Left cardiac atrium (tissue), 4 donors: ENCODE results near the gene IFI16. TPM values are rescaled to one million over a fixed set of nuclear protein-coding genes. Genes with fewer than 3 reads are reported as not detected.
A peak's percentile ranks its signal among the peaks of the same experiment; 100 is the strongest.
"Not testable (repeated sequence)": the region's sequence is repeated elsewhere in the genome, so short reads cannot be mapped to it uniquely, and the experiment has no call there.

ENCODE experiments used
- ATAC-seq, 2 donors: fragments of 200-7000 bp; cut with Tn5 transposase; one replicate each; pipeline ENCODE4 v1.9.1; 2020; ENCODE audit warnings: mild to moderate bottlenecking in 2 of 2, moderate library complexity in 2 of 2
- DNase-seq: peaks from one replicate; pipeline ENCODE4 v3.0.0-alpha.2; 2020
- intact Hi-C, 2 donors: fragments of 100-400 bp; cut with DNase I; formaldehyde crosslinking; loops; one replicate each; pipeline versions ENCODE4 v1.14.1 to v1.15.1; 2022 to 2023
- total RNA-seq, 2 donors: library from RNA; stranded (reverse); fragmentation: NEBNext Ultra II Directional; extraction: Animal tissue kit (Norgen Biotek cat#: 25700); gene quantifications; one replicate each; pipeline ENCODE4 v1.2.1, GENCODE V29; 2021
- donor health status: DM: no; HTN: yes; CAD: no.
- donor health status: DM: no; HTN: yes; CAD: no; lungs with severe emphysema.
- donor health status: DM: yes; HTN: yes; CAD: no.
- donor health status: Dilated cardiomyopathy.

Gene IFI16
- total RNA-seq, 2 donors from 2014 or later: 43.7 to 67.7 TPM

DNA sequence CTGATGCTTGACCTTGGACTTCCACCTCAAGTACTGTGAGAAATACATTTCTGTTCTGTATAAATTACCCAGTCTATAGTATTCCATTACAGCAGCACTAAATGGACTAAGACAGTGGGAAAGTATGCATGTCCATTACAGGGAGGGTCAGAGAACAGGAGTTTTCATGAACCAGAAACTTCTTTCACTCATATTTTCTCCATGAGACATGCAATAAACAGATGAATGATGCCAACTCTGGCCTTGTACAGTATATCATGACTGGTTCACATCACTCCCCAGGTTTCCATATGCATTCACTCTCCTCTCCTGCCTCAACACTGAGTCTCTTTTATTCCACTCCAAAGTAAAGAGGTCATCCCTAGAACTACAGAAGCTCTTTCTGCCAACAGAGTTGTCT lies 4.5 kb upstream of the IFI16 start:
- intact Hi-C loops: no loop called here
- no peak for ATAC-seq
- DNase-seq: no peak

DNA sequence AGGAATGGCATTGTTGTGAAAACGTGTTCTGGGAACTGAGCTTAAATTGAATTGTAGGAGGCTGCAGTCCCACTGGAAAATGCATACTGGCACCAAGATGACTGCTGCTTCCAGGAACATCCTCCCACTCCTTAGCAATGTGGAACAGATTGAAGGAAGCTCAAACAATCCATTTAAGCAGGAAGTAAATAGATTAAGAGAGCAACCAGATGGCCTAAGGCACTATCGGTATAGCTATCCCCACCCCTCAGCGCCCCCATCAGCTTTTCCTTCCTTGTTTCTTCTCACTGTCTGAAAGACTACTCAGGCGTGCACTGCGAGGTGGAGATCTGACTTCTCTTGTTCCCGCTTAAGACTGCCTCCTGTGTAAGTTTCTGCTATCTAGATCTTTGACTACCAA lies 4.0 kb upstream of the IFI16 start:
- ATAC-seq: peak; percentile 4 to 27
- intact Hi-C loops: no loop called here
- peak; percentile 50 for DNase-seq

DNA sequence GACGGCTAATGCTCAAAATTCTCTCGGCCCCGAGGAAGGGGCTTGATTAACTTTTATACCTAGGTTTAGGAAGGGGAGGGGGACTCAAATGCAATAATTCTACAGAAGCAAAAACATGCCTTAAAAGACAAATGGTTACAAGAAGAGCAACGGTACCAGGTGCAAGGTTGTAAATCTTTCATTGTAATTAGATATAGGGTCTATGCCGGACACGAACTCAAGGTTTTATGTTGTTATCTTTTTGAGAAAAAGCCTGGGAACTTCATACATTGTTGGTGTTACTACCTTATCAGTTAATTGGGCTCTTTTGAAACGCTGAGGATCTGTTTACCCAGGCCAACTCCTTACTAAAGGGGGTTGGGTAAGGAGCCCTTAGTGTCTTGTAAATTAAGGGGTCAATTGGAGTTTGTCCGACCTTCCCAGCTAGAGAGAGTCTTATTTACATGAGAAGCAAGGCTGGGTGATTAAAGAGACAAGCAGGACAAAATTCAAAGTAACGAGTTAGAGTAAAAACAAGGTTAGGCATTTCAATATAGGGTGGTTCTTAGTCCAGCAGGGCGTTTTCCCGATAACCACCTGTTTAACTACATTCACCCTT lies 3.4 kb upstream of the IFI16 start:
- DNase-seq, intact Hi-C loops, ATAC-seq: not testable (repeated sequence)

DNA sequence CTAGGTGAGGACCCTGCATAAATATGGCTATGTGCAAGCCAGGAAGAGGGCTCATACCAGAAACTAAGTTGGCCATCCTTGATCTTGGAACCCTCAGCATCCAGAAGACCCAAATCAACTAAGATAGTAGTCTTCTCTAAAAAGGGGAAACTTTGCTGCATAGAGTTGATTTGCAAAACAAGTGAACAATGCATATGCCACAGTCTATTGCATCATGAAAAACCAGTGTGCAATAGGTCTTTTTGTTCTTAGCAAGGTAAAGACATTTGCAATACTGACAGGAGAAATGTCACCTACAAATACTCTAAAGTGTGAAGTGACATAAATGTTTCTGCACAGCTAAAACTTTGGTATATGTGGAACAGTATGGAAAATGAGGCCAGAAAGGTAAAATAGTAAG lies 2.0 kb upstream of the IFI16 start:
- DNase-seq (no peak), ATAC-seq (no peak)
- intact Hi-C loops: no loop called here

DNA sequence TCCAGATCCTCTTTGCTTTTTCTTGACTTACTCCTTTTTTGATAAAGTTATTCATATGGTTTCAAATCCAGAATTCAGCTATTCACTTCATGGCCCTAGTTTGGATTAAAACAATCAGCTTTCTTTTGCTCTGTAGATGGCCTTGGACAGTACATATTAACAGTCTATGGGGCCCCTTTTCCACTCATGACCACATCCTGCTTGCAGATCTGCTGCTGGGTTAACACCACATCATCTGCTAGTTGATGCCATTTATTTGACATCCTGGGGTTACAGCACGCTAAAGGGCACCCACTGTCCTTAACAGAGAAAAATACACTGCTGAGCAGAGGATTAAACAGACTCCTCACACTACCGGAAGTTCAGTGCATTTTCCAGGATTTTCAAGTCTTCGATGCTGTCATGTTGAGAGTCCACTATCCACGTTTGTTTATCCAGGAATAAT lies 941 bp upstream of the IFI16 start:
- DNase-seq (no peak), ATAC-seq (peak; percentile 12 to 39)
- intact Hi-C loops: no loop called here

DNA sequence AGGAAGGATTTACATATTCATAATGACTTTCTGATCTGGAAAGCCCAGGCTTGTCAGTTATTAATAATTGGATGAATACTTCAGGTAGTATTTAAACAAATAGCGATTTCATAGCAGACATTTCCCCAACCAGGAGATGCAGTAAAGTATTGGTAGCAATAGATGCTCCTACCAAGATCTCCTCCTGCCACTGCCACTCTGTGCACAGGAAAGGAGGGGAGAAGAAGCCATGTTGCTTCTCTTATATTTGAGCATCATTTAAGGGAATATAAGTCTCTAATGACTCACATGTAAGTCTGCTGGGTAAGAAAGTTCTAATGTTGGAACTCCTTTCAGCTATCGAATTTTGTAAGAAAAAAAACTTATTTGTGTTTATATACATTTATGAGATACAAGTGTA lies 420 bp upstream of the IFI16 start:
- intact Hi-C loops: no loop called here
- no peak for DNase-seq
- peak in 1 of 2 donors; percentile 9 for ATAC-seq

DNA sequence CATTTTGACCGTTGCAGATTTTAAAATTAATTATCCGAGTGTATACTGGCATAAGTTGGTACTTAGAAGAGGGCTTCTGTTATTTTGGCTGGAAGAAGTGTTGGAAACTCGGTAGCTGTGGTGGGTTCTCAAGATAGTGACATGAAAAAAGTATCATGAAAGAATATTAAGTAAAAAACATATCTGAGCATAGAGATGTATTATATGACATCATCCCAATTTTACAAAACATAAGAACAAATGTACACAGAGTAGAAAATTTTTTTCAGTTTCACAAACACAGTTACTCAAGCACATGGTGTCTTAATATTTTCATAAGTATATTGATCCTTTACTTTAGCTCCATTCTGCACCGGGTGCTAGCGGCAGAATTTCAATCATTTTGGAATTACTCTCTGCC lies 684 bp downstream of the IFI16 start:
- DNase-seq (no peak), ATAC-seq (no peak)
- intact Hi-C loops: no loop called here

DNA sequence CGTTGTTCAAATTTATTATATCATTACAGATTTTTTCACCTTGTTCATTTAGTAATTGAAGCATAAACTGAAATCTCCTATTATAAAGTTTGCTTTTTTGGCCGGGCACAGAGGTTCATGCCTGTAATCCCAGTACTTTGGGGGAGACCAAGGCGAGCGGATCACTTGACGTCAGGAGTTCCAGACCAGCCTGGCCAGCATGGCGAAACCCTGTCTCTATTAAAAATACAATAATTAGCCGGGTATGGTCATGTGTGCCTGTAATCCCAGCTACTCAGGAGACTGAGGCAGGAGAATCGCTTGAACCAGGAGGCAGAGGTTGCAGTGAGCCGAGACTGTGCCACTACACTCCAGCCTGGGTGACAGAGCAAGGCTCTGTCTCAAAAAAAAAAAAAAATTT lies 1.3 kb downstream of the IFI16 start:
- intact Hi-C loops, ATAC-seq, DNase-seq: not testable (repeated sequence)

DNA sequence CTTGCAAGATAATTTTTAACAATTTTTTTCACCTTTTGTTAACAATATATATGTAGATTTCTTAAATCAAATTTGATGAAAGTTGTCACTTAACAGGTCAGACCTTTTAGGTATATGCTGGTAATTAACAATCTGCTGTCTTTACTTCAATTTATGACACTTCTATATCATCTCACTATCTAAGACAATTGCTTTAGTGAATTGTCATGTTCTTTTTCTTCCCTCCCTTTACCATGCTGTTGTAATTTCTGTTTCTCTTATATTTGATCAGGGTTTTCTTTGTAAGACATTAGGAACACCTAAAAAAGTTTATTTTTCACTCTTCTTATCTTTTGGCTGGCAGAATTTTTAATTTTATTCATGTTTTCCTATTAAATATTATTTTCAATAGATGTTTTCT lies 2.0 kb downstream of the IFI16 start:
- intact Hi-C loops: no loop called here
- ATAC-seq: no peak
- DNase-seq: no peak

DNA sequence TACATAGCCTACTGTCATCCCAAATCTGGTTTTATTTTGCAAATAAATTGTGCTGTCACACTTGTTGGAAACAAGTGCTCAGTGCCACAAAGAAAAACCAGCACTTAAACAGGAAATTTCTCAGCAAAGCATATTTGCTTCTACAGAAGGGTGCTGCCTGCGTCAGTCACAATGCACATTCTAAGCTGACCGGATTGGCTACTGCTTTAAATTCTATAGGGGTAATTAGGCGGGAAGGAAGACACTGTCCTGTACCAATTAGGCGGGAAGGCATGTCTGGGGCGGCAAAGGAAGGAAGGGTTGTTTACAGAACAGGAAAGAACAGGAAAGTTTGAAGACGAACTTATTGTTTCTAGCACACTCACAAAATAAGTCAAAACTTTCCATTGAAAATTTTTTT lies 2.8 kb downstream of the IFI16 start:
- no peak for DNase-seq
- ATAC-seq: peak in 1 of 2 donors; percentile 5
- intact Hi-C loops: no loop called here

DNA sequence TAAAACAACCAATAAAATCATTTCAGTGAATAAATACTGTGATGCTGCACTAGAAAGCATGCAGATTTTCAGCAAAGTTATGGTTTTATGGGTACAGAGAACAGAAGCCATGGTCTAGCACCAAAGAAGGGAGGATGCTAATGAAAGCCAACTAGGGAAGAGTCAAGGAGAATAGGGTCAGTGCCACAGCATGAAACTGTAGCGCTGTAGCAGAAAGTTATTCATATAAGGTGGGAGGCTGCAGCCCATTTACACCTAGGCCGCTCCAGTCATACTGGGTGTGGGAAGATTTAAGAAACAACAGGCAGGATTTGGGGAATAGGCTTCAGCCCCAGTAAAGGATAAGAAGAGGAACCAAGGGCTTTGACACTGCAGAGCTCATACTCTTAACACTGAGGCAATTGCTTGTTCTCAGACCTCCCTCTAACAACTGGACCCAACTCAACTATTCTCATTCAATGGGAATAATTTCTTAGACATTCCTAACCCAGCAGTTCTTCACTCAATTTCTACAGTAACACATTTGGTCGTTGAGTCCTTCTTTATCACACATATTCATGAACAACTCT lies 4.4 kb downstream of the IFI16 start:
- DNase-seq (no peak), ATAC-seq (no peak)
- intact Hi-C loops: no loop called here

DNA sequence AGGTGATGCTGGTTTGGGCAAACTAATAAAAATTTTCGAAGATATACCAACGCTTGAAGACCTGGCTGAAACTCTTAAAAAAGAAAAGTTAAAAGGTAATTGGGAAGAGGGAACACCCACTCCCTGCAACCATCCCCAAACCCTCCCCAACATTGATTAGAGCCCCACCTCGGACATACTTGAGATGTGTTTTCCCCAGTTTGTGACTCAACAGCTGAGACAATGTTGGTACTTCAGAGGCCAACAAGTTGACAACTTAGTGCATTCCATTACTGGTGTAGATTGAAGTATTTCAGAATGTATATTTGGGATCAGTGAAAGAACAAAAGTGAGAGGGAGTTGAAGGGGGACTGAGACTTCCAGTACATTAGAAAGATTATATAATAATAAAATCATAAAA lies 5.1 kb downstream of the IFI16 start:
- no peak for DNase-seq
- no peak for ATAC-seq
- intact Hi-C loops: no loop called here

DNA sequence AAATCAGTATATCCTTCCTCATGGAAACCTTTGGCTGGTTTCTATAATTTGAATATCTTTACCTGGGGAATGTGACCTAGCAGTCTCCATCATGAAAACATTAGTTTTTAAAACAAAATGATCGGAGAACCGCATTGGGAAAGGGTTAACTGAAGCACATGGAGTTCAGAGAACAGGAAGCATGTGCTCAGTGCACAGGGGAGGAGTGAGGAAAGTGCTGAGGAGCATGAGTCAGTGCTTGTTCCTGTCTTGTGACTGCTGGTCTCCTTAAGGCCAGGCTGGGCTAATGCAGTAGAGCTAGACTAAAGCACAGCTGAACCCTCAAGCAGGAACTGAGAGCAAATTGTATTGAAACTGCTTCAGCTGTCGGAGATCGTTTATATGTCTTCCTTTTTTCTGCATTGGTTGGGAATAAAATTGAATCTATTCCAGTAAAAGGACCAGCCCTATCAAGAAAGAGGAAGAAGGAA lies 5.8 kb downstream of the IFI16 start:
- peak; percentile 71 for DNase-seq
- intact Hi-C loops: no loop called here
- ATAC-seq: peak; percentile 95 to 97

DNA sequence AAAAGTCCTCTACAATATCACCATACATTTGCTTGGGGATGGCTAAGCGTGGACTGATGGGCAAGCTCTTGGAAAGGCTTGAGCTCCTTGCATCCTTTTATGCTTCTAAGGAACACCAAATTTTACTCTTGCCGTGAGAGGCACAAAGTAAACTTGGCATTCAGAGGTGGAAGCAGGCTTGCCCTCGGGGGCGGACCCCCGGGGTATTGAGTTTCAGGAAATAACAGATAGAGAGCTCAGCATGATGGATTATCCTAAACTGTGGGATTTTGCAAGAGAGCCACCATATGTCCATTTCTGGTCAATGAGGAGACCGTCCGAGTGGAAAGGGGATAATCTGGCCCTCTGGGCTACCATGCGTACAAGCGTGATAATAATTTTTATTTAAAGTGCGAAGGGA lies 14.0 kb downstream of the IFI16 start:
- DNase-seq (no peak), ATAC-seq (no peak)
- intact Hi-C loops: no loop called here

DNA sequence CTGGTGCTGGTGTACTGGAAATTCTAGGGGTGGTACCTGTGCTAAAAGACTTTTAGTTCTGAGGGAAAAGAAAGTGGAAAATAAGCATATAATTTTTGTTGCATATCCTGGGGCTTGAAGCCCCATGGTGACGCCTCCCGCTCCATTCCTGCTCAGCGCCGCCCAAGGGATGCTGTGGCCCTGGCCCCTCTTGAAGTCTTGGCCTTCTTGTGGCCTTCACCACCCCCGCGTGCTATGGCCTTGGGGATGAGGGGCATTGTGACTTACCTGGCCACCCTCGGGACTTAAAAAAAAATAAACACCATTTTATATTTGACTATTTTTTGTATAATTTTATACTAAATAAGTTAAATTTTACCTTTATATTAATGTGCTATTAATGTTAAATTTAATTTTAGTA lies 15.3 kb downstream of the IFI16 start:
- no peak for DNase-seq
- ATAC-seq: no peak
- intact Hi-C loops: no loop called here

DNA sequence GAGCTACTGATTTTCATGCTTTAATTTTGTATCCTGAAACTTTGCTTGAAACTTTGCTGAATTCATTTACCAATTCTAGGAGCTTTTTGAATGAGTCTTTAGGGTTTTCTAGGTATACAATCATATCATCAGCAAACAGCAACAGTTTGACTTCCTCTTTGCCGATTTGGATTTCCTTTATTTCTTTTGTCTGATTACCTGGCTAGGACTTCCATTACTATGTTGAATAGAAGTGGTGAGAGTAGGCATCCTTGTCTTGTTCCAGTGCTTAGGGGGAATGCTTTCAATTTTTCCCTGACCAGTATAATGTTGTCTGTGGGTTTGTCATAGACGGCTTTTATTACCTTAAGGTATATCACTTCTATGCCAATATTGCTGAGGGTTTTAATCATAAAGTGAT lies 17.1 kb downstream of the IFI16 start:
- intact Hi-C loops, ATAC-seq, DNase-seq: not testable (repeated sequence)

DNA sequence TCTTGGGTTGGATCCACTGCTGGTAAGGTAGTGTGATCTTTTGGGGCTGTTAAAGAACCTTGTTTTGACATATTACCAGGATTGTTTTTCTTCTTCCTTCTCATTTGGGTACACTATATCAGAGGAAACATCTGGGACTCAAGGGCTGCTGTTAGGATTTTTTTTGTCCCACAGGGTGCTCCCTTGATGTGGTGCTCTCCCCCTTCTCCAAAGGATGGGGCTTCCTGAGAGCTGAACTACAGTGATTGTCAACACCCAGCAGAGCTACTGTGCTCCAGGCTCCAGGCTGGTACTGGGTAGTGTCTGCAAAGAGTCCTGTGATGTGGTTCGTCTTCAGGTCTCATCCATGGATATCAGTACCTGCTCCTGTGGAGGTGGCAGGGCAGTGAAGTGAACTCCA lies 20.6 kb downstream of the IFI16 start:
- ATAC-seq (no peak), DNase-seq (no peak)
- intact Hi-C loops: no loop called here

DNA sequence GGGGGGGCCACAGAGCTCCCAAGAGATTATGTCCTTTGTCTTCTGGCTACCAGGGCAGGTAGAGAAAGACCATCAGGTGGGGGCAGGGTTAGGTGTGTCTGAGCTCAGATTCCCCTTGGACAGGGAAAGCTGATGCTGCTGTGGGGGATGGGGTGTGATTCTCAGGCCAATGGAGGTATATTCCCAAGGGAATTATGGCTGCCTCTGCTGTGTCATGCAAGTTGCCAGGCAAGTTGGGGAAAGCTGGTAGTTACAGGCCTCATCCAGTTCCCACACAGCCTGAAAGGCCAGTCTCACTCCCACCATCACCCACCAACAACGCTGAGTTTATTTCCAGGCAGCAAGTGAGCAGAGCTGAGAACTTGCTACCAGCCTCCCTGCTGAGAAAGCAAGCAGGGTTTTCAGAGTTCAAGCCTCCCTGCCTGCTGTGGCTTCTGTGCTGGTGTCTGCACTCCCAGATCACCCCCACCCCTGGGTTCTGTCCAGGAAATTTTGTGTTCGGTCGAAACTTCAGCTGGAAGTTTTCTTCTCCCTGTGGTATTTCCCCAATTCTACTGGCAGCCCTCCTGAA lies 21.3 kb downstream of the IFI16 start:
- DNase-seq: no peak
- intact Hi-C loops: no loop called here
- no peak for ATAC-seq

DNA sequence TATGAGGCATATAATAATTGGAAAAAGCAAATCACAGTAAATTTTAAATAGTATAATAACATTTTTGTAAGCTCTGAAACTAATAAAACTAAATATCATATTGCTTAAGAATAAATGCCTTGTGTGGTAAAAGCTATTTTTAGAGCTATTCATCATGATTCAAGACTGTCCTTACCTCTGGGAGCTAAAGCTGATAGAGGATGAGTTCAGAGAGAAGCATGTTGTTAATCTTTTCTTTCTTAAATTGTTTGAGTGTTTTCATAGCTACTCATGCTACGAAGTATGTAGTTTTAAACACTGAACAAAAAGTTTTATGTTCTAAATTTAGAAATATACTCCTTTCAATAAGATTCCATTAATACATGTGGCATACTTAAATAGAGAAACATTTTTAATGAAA lies 30.5 kb downstream of the IFI16 start:
- intact Hi-C loops: no loop called here
- peak in 1 of 2 donors; percentile 64 for ATAC-seq
- DNase-seq: no peak

DNA sequence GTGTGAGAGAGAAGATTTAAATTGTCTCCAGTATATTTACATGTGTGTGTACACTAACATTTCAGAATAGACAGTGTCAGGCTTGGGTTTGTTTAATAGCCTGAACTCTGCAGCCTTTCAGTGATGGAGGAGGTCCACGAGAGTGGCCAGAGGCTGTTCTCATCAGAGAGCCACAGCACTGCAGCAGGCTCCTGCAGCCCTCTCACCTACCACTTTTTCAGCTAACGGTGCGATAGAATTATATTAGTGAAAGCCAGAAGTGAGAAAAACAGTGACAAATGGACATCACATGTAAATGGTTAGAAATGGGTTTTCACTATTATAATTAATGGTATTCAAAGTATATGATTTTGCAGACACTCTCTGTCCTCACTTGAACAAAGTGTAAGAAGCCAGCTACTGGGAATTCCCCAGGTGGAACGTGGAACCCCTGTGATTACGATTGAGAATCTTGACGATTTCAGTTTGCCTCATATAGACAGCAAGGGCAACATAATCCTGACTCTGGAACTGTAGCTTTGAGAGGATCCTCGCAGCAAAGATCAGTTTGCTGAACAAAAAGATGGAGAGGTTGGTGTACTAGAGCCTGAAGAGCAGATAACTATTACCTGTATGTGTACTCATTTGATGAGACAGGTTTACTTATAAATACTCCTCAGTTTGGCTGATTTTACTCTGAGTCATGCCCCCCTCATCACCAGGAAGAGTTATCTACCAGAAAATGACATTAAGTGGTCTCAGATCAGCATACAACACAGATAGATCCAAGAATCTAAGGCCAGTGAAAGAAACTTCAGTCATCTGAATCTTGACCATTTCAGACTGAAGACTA lies 31.4 kb downstream of the IFI16 start:
- DNase-seq: no peak
- ATAC-seq: no peak
- intact Hi-C loops: no loop called here
